IMR-90 (cell line): ENCODE data around the gene CYP4F8. TPM values are rescaled to one million over a fixed set of nuclear protein-coding genes. Genes with fewer than 3 reads are reported as not detected.
"Not testable (repeated sequence)": the region's sequence is repeated elsewhere in the genome, so short reads cannot be mapped to it uniquely, and the experiment has no call there.

Source experiments
- ATAC-seq: fragments of 200-7000 bp; cut with Tn5 transposase; 2 replicates; pipeline ENCODE4 v1.9.1; 2020; ENCODE audit warnings: low read depth, mild to moderate bottlenecking, moderate library complexity
- BruUV-seq: library from RNA; stranded (reverse); fragments of 400-500 nt; replicated peaks from 2 replicates; lab custom pipeline; 2021; lab: Mats Ljungman, UMichigan
- CTCF ChIA-PET: fragments of 300-600 bp; formaldehyde crosslinking; extraction: SDS; loops from one replicate; lab custom pipeline; 2021; ENCODE audit warnings: antibody characterized with exemption; lab: Yijun Ruan, JAX
- POLR2A ChIA-PET: fragments of 300-600 bp; sonication (Branson Sonifier 250); formaldehyde crosslinking; loops from one replicate; lab custom pipeline; 2022; ENCODE audit warnings: antibody characterized with exemption; ENCODE audit not compliant: unreplicated experiment; lab: Charles Lee
- DNase-seq: peaks from one replicate; pipeline ENCODE4 v3.0.0; 2013
- H2AFZ ChIP-seq: replicated peaks from 2 replicates; pipeline ENCODE3; 2013; ENCODE audit warnings: low read length, mild to moderate bottlenecking; ENCODE audit not compliant: poor library complexity
- H2AK5ac ChIP-seq: 2 replicates; pipeline ENCODE4 v1.6.1; 2013; ENCODE audit warnings: low read depth, low read length, inconsistent platforms
- H2AK9ac ChIP-seq: replicated peaks from 2 replicates; pipeline ENCODE3; 2013; ENCODE audit warnings: mild to moderate bottlenecking, low read depth, low read length, moderate library complexity; ENCODE audit not compliant: poor library complexity
- H2BK120ac ChIP-seq: 2 replicates; pipeline ENCODE4 v1.6.1; 2013; ENCODE audit warnings: low read depth, low read length, inconsistent platforms
- H2BK15ac ChIP-seq: 3 replicates; pipeline ENCODE4 v1.6.1; 2013; ENCODE audit warnings: low read depth, low read length, inconsistent platforms
- H2BK20ac ChIP-seq: 2 replicates; pipeline ENCODE4 v1.6.1; 2013; ENCODE audit warnings: low read depth, mild to moderate bottlenecking, inconsistent platforms, low read length, moderate library complexity
- H2BK5ac ChIP-seq: 2 replicates; pipeline ENCODE4 v1.6.1; 2013; ENCODE audit warnings: mild to moderate bottlenecking, low read depth, low read length, inconsistent platforms; ENCODE audit not compliant: poor library complexity, severe bottlenecking
- H3K14ac ChIP-seq: replicated peaks from 2 replicates; pipeline ENCODE4 v1.6.1; 2013; ENCODE audit warnings: low read depth, low read length, inconsistent platforms
- H3K18ac ChIP-seq: 2 replicates; pipeline ENCODE4 v1.6.1; 2013; ENCODE audit warnings: low read depth, low read length, control low read depth
- H3K23ac ChIP-seq: 2 replicates; pipeline ENCODE4 v1.6.1; 2013; ENCODE audit warnings: low read depth, low read length, inconsistent platforms
- H3K27ac ChIP-seq: 2 replicates; pipeline ENCODE4 v1.5.1; 2013; ENCODE audit warnings: mild to moderate bottlenecking, control low read depth, low read length; ENCODE audit not compliant: insufficient read depth
- H3K27me3 ChIP-seq: 2 replicates; pipeline ENCODE4 v1.6.1; 2013; ENCODE audit warnings: low read length; ENCODE audit not compliant: control insufficient read depth, insufficient read depth
- H3K36me3 ChIP-seq: 2 replicates; pipeline ENCODE4 v1.6.1; 2013; ENCODE audit warnings: low read length, mixed read lengths; ENCODE audit not compliant: control insufficient read depth, insufficient read depth
- H3K4ac ChIP-seq: 2 replicates; pipeline ENCODE4 v1.6.1; 2013; ENCODE audit warnings: low read depth, low read length, inconsistent platforms
- H3K4me1 ChIP-seq: 2 replicates; pipeline ENCODE4 v1.6.1; 2013; ENCODE audit warnings: low read length, mixed read lengths; ENCODE audit not compliant: control insufficient read depth, insufficient read depth
- H3K4me2 ChIP-seq: 2 replicates; pipeline ENCODE4 v1.6.1; 2013; ENCODE audit warnings: low read depth, mild to moderate bottlenecking, control low read depth, low read length, moderate library complexity
- H3K4me3 ChIP-seq: 2 replicates; pipeline ENCODE4 v1.5.1; 2013; ENCODE audit warnings: low read depth, mild to moderate bottlenecking, control low read depth, low read length, moderate library complexity; ENCODE audit not compliant: insufficient read depth
- H3K56ac ChIP-seq: 2 replicates; pipeline ENCODE4 v1.6.1; 2013; ENCODE audit warnings: low read length, inconsistent platforms; ENCODE audit not compliant: insufficient read depth; ENCODE audit errors: extremely low read depth
- H3K79me1 ChIP-seq, 2 experiments: 2 replicates each; pipeline ENCODE4 v1.6.1; 2013; ENCODE audit warnings: low read length in 2 of 2, inconsistent platforms in 1 of 2, low read depth in 1 of 2
- H3K9ac ChIP-seq: 2 replicates; pipeline ENCODE4 v1.6.1; 2013; ENCODE audit warnings: low read depth, low read length, control low read depth
- H3K9me1 ChIP-seq: 2 replicates; pipeline ENCODE4 v1.6.1; 2013; ENCODE audit warnings: low read length, inconsistent platforms; ENCODE audit not compliant: insufficient read depth
- H3K9me3 ChIP-seq: 2 replicates; pipeline ENCODE4 v1.6.1; 2013; ENCODE audit warnings: low read length; ENCODE audit not compliant: control insufficient read depth, insufficient read depth
- H4K20me1 ChIP-seq: 2 replicates; pipeline ENCODE4 v1.6.1; 2013; ENCODE audit warnings: low read length, inconsistent platforms; ENCODE audit not compliant: insufficient read depth
- H4K5ac ChIP-seq: 2 replicates; pipeline ENCODE4 v1.6.1; 2013; ENCODE audit warnings: mild to moderate bottlenecking, low read depth, low read length, control low read depth
- H4K8ac ChIP-seq, 2 experiments: 2 replicates each; pipeline ENCODE4 v1.6.1; 2013; ENCODE audit warnings: low read depth in 2 of 2, low read length in 2 of 2, control low read depth in 1 of 2, inconsistent platforms in 1 of 2
- H4K91ac ChIP-seq: 2 replicates; pipeline ENCODE4 v1.6.1; 2013; ENCODE audit warnings: low read depth, low read length, inconsistent platforms; ENCODE audit not compliant: insufficient read depth
- WGBS, 2 experiments: methylation state at CpG; one replicate each; pipeline versions ENCODE4 v1.1.5 to v1.1.7; 2013; ENCODE audit warnings: missing lambda C conversion rate in 2 of 2; ENCODE audit not compliant: insufficient read length in 1 of 2; ENCODE audit errors: extremely low coverage in 2 of 2; 5-methylcytosine and 5-hydroxymethylcytosine counted together
- dilution Hi-C: fragments of 300-500 bp; cut with HindIII; formaldehyde crosslinking; loops from one replicate; pipeline ENCODE4 v1.14.3; 2018; ENCODE audit warnings: low sequenced_read_pairs; ENCODE audit not compliant: unreplicated experiment
- in situ Hi-C: fragments of 300-500 bp; cut with MboI; formaldehyde crosslinking; loops from 3 replicates; pipeline ENCODE4 v1.14.3; 2019; ENCODE audit warnings: low sequenced_read_pairs, inconsistent platforms, mixed read lengths
- intact Hi-C: fragments of 100-400 bp; cut with micrococcal nuclease; formaldehyde crosslinking; loops from 2 replicates; pipeline ENCODE4 v1.10.0; 2022
- polyA plus RNA-seq, 3 experiments: library from polyadenylated mRNA; depleted of rRNA; stranded (reverse); fragments of >200 nt; gene quantifications; 2 replicates each; pipeline ENCODE4 v1.2.3, GENCODE V29; 2012; ENCODE audit warnings: low replicate concordance in 1 of 3
- total RNA-seq: library from RNA; depleted of rRNA; stranded (reverse); fragments of >200 nt; gene quantifications from 2 replicates; pipeline ENCODE4 v1.2.3, GENCODE V29; 2012

Gene CYP4F8
- total and polyA plus RNA-seq, 2 of the 4 experiments (the other 2 are of a cell fraction): not detected

- in situ Hi-C loops, dilution Hi-C loops: not testable (repeated sequence)
These were observed 6.8 kb upstream of the CYP4F8 start for GRCh38 chr19:15607978-15608925.

More at GRCh38 chr19:15607978-15608925, 6.8 kb upstream of the CYP4F8 start:
- H3K56ac ChIP-seq, H2AK5ac ChIP-seq, CTCF ChIA-PET, H4K91ac ChIP-seq, H2AK9ac ChIP-seq, H3K27ac ChIP-seq, H3K4ac ChIP-seq, H3K9ac ChIP-seq, H3K9me1 ChIP-seq, H3K9me3 ChIP-seq, POLR2A ChIA-PET, H4K8ac ChIP-seq, BruUV-seq, H3K27me3 ChIP-seq, H3K36me3 ChIP-seq, H3K23ac ChIP-seq, H2BK15ac ChIP-seq, H3K79me1 ChIP-seq, H2AFZ ChIP-seq, H4K20me1 ChIP-seq, DNase-seq, H3K4me3 ChIP-seq, H2BK20ac ChIP-seq, intact Hi-C loops, H2BK120ac ChIP-seq, H2BK5ac ChIP-seq, H3K18ac ChIP-seq, ATAC-seq, H4K5ac ChIP-seq, H3K4me2 ChIP-seq, H3K4me1 ChIP-seq, H3K14ac ChIP-seq: not testable (repeated sequence)
- WGBS, 2 experiments: no CpG with 5 or more reads among the region's 27 CpGs
